HCT116 (cell line): Measurements from ENCODE around the gene SLC16A1. TPM values are rescaled to one million over a fixed set of nuclear protein-coding genes. Genes with fewer than 3 reads are reported as not detected.

Source experiments
- ATAC-seq: fragments of 200-7000 bp; cut with Tn5 transposase; 2 replicates; pipeline ENCODE4 v1.9.1; 2020; ENCODE audit warnings: mild to moderate bottlenecking, moderate library complexity
- BruUV-seq: library from RNA; stranded (reverse); fragments of 400-500 nt; replicated peaks from 2 replicates; lab custom pipeline; 2021; lab: Mats Ljungman, UMichigan
- CTCF ChIA-PET: fragments of 300-600 bp; sonication (Branson Sonifier 250); formaldehyde crosslinking; loops from one replicate; lab custom pipeline; 2021; ENCODE audit warnings: antibody characterized with exemption; lab: Charles Lee
- POLR2A ChIA-PET: fragments of 300-600, 350-600 bp; sonication (Branson Sonifier 250); formaldehyde crosslinking; loops from one replicate; lab custom pipeline; 2021; ENCODE audit warnings: antibody characterized with exemption; lab: Charles Lee
- RAD21 ChIA-PET, 2 experiments: fragments of 300-600 bp; sonication (Branson Sonifier 250); formaldehyde crosslinking; loops; one replicate each; lab custom pipeline; 2023; ENCODE audit warnings: low total read pairs in 2 of 2; ENCODE audit not compliant: uncharacterized antibody in 2 of 2, unreplicated experiment in 2 of 2, low non-redundant PET in 1 of 2; lab: Charles Lee
- DNase-seq: peaks from one replicate; pipeline ENCODE4 v3.0.0-alpha.2; 2010; ENCODE audit warnings: low read depth, low spot score
- H2AFZ ChIP-seq: fragments of 200-600 bp; shearing (Covaris generic), sonication (generic); 2 replicates; pipeline ENCODE4 v1.6.1; 2017; ENCODE audit warnings: low read depth, mixed run types, mixed read lengths, antibody characterized with exemption, low read length; ENCODE audit not compliant: poor library complexity, severe bottlenecking
- H3K27ac ChIP-seq: 2 replicates; pipeline ENCODE4 v1.5.1; 2012; ENCODE audit warnings: low read depth, low read length
- H3K27me3 ChIP-seq: fragments of 200-600 bp; sonication (generic); 2 replicates; pipeline ENCODE4 v1.6.1; 2016; ENCODE audit warnings: mixed run types, low read length, mixed read lengths; ENCODE audit not compliant: insufficient read depth
- H3K36me3 ChIP-seq, 2 experiments: fragments of 200-500 bp in 1 of 2; fragments of 200-600 bp in 1 of 2; sonication (Bioruptor generic) in 1 of 2; sonication (generic) in 1 of 2; 2 replicates each; pipeline versions ENCODE4 v1.5.1 to v1.6.1; 2014 to 2016; ENCODE audit warnings: low read length in 2 of 2, inconsistent platforms in 1 of 2, mixed read lengths in 1 of 2, mixed run types in 1 of 2; ENCODE audit not compliant: insufficient read depth in 2 of 2, control insufficient read depth in 1 of 2
- H3K4me1 ChIP-seq, 2 experiments: fragments of 200-600 bp in 1 of 2; sonication (generic) in 1 of 2; 2 replicates each; pipeline versions ENCODE4 v1.5.1 to v1.6.1; 2012 to 2017; ENCODE audit warnings: low read length in 2 of 2, inconsistent platforms in 1 of 2, mild to moderate bottlenecking in 1 of 2, mixed read lengths in 1 of 2, mixed run types in 1 of 2, moderate library complexity in 1 of 2; ENCODE audit not compliant: insufficient read depth in 2 of 2, control insufficient read depth in 1 of 2
- H3K4me2 ChIP-seq: fragments of 200-600 bp; sonication (generic); 2 replicates; pipeline ENCODE4 v1.6.1; 2017; ENCODE audit warnings: mixed run types, low read length, mixed read lengths
- H3K4me3 ChIP-seq, 2 experiments: fragments of 200-600 bp in 1 of 2; sonication (generic) in 1 of 2; replicated peaks in 1 of 2; 2 replicates each; pipeline ENCODE4 v1.5.1; 2011 to 2016; ENCODE audit warnings: low read length in 2 of 2, control low read depth in 1 of 2, low read depth in 1 of 2, mild to moderate bottlenecking in 1 of 2, mixed read lengths in 1 of 2, mixed run types in 1 of 2
- H3K79me2 ChIP-seq: fragments of 200-600 bp; sonication (generic); 2 replicates; pipeline ENCODE4 v1.6.1; 2017; ENCODE audit warnings: mild to moderate bottlenecking, mixed run types, low read length, moderate library complexity, mixed read lengths; ENCODE audit not compliant: insufficient read depth
- H3K9ac ChIP-seq: fragments of 200-600 bp; sonication (generic); 2 replicates; pipeline ENCODE4 v1.6.1; 2016; ENCODE audit warnings: low read length, mixed read lengths
- H3K9me2 ChIP-seq: fragments of 200-600 bp; sonication (generic), shearing (Covaris generic); 2 replicates; pipeline ENCODE4 v1.6.1; 2017; ENCODE audit warnings: mixed run types, mild to moderate bottlenecking, moderate library complexity; ENCODE audit not compliant: insufficient read depth
- H3K9me3 ChIP-seq, 2 experiments: fragments of 200-500 bp in 1 of 2; fragments of 200-600 bp in 1 of 2; sonication (Bioruptor generic) in 1 of 2; sonication (generic) in 1 of 2; 2 replicates each; pipeline ENCODE4 v1.6.1; 2014 to 2017; ENCODE audit warnings: low read length in 2 of 2, mixed read lengths in 2 of 2, inconsistent platforms in 1 of 2, low read depth in 1 of 2, mild to moderate bottlenecking in 1 of 2, mixed run types in 1 of 2, moderate library complexity in 1 of 2; ENCODE audit not compliant: control insufficient read depth in 1 of 2, insufficient read depth in 1 of 2
- H4K20me1 ChIP-seq: fragments of 200-600 bp; sonication (generic), shearing (Covaris generic); 2 replicates; pipeline ENCODE4 v1.6.1; 2017; ENCODE audit warnings: mixed run types, mild to moderate bottlenecking, moderate library complexity; ENCODE audit not compliant: insufficient read depth
- EGR1 ChIP-seq: IDR thresholded peaks from 2 replicates; pipeline ENCODE4 v1.6.1; 2012; ENCODE audit warnings: low read depth
- EZH2 ChIP-seq: fragments of 200-600 bp; sonication (generic); IDR thresholded peaks from 2 replicates; pipeline ENCODE4 v1.6.1; 2017; ENCODE audit warnings: antibody characterized with exemption, mixed run types
- FOSL1 ChIP-seq: IDR thresholded peaks from 2 replicates; pipeline ENCODE4 v1.6.1; 2012; ENCODE audit warnings: low read depth
- POLR2AphosphoS5 ChIP-seq: IDR thresholded peaks from 2 replicates; pipeline ENCODE4 v1.6.1; 2011; ENCODE audit warnings: mild to moderate bottlenecking, low read depth, low read length, moderate library complexity
- REST ChIP-seq: IDR thresholded peaks from 2 replicates; pipeline ENCODE4 v1.6.1; 2012; ENCODE audit warnings: low read depth
- ZFX ChIP-seq: fragments of 450-650 bp; IDR thresholded peaks from 2 replicates; pipeline ENCODE4 v1.6.1; 2017
- ZNF274 ChIP-seq: fragments of 200-500 bp; sonication (Bioruptor generic); IDR thresholded peaks from 2 replicates; pipeline ENCODE4 v1.6.1; 2014; ENCODE audit warnings: mild to moderate bottlenecking, low read depth, low read length, inconsistent platforms
- intact Hi-C: fragments of 100-400 bp; cut with micrococcal nuclease; formaldehyde crosslinking; loops from 2 replicates; pipeline ENCODE4 v1.10.0; 2022
- total RNA-seq: library from RNA; stranded (reverse); gene quantifications from one replicate; pipeline ENCODE4 v1.2.1, GENCODE V29; 2021; ENCODE audit not compliant: unreplicated experiment

SLC16A1 gene
- total RNA-seq, 1 experiment from 2014 or later: 96.7 TPM

DNA sequence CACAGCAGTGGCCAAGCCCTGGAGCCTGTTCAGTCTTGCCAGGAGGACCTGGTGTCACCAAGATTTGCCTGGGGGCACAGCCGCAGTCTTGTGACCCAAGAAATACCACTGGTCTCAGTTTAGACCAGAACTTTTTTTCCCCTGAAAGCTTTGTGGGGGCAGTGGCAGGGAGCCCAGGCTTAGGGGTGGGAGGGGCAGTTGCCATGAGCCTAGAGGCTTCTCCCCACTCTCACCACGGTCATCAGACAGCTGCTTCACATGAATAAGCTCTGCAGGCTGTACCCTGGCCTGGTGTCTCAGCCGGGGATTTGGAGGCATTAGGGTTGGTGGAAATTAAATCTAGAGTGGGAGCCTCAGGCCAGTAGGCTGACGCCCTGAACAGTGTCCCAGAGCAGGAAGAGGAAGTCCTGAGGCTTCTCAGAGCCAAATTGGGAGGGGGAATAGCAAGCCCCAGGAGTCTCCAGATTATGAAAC lies 73.7 kb downstream of the SLC16A1 start:
- Histone ChIP-seq H3K9ac (no peak overlapping the region), H3K4me2 (no peak overlapping the region), H3K27me3 (no peaks in the 10 kb centered on the region), H3K9me3 (no peaks in the 10 kb centered on the region), H3K27ac (no peak overlapping the region), H2AFZ (no peak overlapping the region), H3K9me2 (no peaks in the 10 kb centered on the region), H4K20me1 (no peaks in the 10 kb centered on the region), H3K36me3 (no peaks in the 10 kb centered on the region), H3K4me1 (no peaks in the 10 kb centered on the region), H3K4me3 (no peak overlapping the region), H3K79me2 (no peaks in the 10 kb centered on the region)
- CTCF ChIA-PET: interaction anchor here (4.3 to 4.7 kb wide), 2 partner anchors 160 to 191 kb away, joined by 28 to 46 read pairs; partner anchors contain the start of gene LRIG2
- TF ChIP-seq EGR1 (no peak), REST (no peak), EZH2 (no peak)
- DNase-seq: no peak
- intact Hi-C loops: loop anchor here (5.0 kb wide), 1 partner anchor 165 kb away; the partner anchor contains the start of gene PPM1J
- POLR2A ChIA-PET: no interaction called here
- BruUV-seq: no TSS peak
- RAD21 ChIA-PET: no interaction called here
- no peak for ATAC-seq

DNA sequence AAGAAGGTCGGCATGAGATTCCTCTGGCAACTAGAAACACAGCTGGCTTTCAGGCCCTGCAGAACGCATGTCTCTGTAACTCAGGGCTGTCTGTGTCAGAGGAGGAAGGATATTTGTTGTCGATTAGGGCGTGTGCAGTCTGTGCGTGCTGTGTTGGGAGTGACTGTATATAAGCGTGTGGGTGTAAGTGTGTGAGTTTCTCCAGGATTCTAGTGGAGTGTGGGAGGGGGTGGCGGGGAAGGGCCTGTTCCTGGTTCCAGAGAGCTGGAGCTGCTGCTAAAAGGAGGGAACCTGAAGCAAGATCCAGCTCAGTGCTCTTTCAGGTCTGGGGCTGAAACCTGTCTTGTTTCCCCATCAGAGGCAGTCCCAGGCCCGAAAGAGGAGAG lies 74.3 kb downstream of the SLC16A1 start:
- RAD21 ChIA-PET: no interaction called here
- DNase-seq (no peak), ATAC-seq (no peak)
- Histone ChIP-seq H3K79me2 (no peaks in the 10 kb centered on the region), H3K4me1 (no peaks in the 10 kb centered on the region), H3K9me2 (no peaks in the 10 kb centered on the region), H3K9me3 (no peaks in the 10 kb centered on the region), H2AFZ (no peak overlapping the region), H4K20me1 (no peaks in the 10 kb centered on the region), H3K27ac (no peak overlapping the region), H3K4me3 (no peak overlapping the region), H3K27me3 (no peaks in the 10 kb centered on the region), H3K4me2 (no peak overlapping the region), H3K36me3 (no peaks in the 10 kb centered on the region), H3K9ac (no peak overlapping the region)
- BruUV-seq: no TSS peak
- TF ChIP-seq ZNF274: no peak
- no peak for TF ChIP-seq ZFX
- TF ChIP-seq FOSL1: no peak
- TF ChIP-seq POLR2AphosphoS5: no peak
- intact Hi-C loops: loop anchor here (1.0 to 5.0 kb wide), 3 partner anchors 74 to 164 kb away; partner anchors contain the start of gene PPM1J
- CTCF ChIA-PET: interaction anchor here (4.3 to 4.7 kb wide), 2 partner anchors 160 to 191 kb away, joined by 28 to 46 read pairs; partner anchors contain the start of gene LRIG2
- POLR2A ChIA-PET: no interaction called here
